Brain microvascular endothelial cell (primary cell): ENCODE data around the gene KCTD19.

Experiments
- DNase-seq: peaks from one replicate; pipeline ENCODE4 v3.0.0-alpha.2; 2020
- H3K27ac ChIP-seq: fragments of 250-450 bp; sonication (Bioruptor Pico); 2 replicates; pipeline ENCODE4 v1.5.1; 2020; ENCODE audit warnings: mild to moderate bottlenecking, moderate library complexity
- H3K27me3 ChIP-seq: fragments of 250-450 bp; sonication (Bioruptor Pico); replicated peaks from 2 replicates; pipeline ENCODE4 v1.5.1; 2020; ENCODE audit warnings: mild to moderate bottlenecking
- H3K36me3 ChIP-seq: fragments of 250-450 bp; sonication (Bioruptor Pico); replicated peaks from 2 replicates; pipeline ENCODE4 v1.5.1; 2020; ENCODE audit warnings: mild to moderate bottlenecking
- H3K4me3 ChIP-seq: 2 replicates; pipeline ENCODE4 v1.5.1; 2011; ENCODE audit warnings: low read depth, mild to moderate bottlenecking, control low read depth, low read length, moderate library complexity
- CTCF ChIP-seq: IDR thresholded peaks from 2 replicates; pipeline ENCODE4 v1.5.1; 2011; ENCODE audit warnings: low read depth, mild to moderate bottlenecking, moderate library complexity, low read length, control low read depth, inconsistent platforms; ENCODE audit errors: missing control alignments
- in situ Hi-C: cut with HindIII; loops from 2 replicates; pipeline ENCODE4 v1.10.0; 2017; ENCODE audit warnings: low sequenced_read_pairs, low pct_ligation_motif_present

The KCTD19 gene

GRCh38 chr16:67329901-67330300 is 3.4 kb upstream of the KCTD19 start:
- in situ Hi-C loops = no loop called here
- DNase-seq = no peak
- H3K27me3 ChIP-seq = peaks cover under 1% of the 10 kb centered on the region
- TF ChIP-seq CTCF = no peak
- no peak overlapping the region for H3K4me3 ChIP-seq
- H3K36me3 ChIP-seq = no peaks in the 10 kb centered on the region
- H3K27ac ChIP-seq = no peak overlapping the region

GRCh38 chr16:67327743-67328142 is 1.2 kb upstream of the KCTD19 start:
- TF ChIP-seq CTCF = no peak
- DNase-seq = no peak
- H3K36me3 ChIP-seq = no peaks in the 10 kb centered on the region
- peaks cover 9% of the 10 kb centered on the region for H3K27me3 ChIP-seq
- in situ Hi-C loops = no loop called here
- H3K4me3 ChIP-seq = no peak overlapping the region
- no peak overlapping the region for H3K27ac ChIP-seq

DNA sequence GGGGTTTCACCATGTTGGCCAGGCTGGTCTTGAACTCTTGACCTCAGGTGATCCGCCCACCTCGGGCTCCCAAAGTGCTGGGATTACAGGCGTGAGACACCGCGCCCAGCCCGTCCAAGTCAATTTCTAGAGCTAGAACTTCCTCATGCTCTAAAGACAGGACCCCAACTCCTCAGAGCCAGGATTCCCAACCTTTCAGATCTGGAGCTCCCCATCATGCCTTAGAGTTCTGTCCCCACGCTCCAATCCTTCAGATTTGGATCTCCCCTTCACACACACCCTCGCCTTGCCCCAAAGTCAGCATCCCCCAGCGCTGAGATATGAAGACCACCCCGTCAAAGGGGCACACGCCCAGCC is 448 bp downstream of the KCTD19 start:
- peak overlapping the region; percentile 45 for H3K4me3 ChIP-seq
- H3K27me3 ChIP-seq = peaks cover 9% of the 10 kb centered on the region
- in situ Hi-C loops = no loop called here
- no peak overlapping the region for H3K27ac ChIP-seq
- no peak for DNase-seq
- no peak for TF ChIP-seq CTCF
- H3K36me3 ChIP-seq = no peaks in the 10 kb centered on the region

DNA sequence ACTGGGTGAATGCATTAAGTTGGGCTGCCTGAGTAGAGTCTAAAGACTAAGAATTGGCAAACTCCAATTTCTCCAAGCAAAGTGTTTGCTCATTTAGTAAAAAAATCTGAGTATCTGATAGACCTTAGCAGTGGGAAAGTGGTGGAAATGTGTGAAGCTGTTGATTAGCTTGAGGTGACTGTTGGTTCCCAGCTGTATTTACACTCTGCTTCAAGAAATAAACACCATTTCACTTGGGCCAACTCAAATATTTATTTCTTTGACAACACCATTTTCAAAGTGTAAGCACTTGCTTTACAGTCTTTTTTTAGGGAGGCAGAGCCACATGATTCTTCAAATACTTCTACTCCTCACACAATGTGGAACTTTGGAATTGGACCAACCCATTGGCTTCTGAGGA is 8.7 kb downstream of the KCTD19 start:
- H3K27ac ChIP-seq = no peak overlapping the region
- TF ChIP-seq CTCF = no peak
- H3K27me3 ChIP-seq = peaks cover 6% of the 10 kb centered on the region
- in situ Hi-C loops = no loop called here
- no peaks in the 10 kb centered on the region for H3K36me3 ChIP-seq
- H3K4me3 ChIP-seq = no peak overlapping the region
- no peak for DNase-seq

DNA sequence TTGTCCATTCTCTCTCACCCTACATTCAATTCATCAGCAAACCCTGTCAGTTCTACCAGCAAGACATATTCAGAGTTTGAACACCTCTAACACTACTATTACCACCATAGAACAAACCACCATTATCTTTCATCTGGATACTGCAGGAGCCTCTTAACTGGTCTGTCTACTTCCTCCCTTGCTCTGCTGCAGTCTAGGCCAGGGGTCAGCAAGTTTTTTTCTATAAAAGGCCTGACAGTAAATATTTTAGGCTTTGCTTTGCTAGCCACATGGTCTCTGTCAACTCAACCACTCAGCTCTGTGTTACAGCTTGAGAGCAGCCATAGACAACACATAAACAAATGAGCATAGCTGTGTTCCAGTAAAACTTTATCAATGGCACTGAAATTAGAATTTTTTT is 13.8 kb downstream of the KCTD19 start:
- no peak for DNase-seq
- Histone ChIP-seq H3K4me3 (no peak overlapping the region), H3K36me3 (no peaks in the 10 kb centered on the region), H3K27ac (peak overlapping the region; percentile 88), H3K27me3 (no peaks in the 10 kb centered on the region)
- no peak for TF ChIP-seq CTCF
- in situ Hi-C loops = no loop called here

DNA sequence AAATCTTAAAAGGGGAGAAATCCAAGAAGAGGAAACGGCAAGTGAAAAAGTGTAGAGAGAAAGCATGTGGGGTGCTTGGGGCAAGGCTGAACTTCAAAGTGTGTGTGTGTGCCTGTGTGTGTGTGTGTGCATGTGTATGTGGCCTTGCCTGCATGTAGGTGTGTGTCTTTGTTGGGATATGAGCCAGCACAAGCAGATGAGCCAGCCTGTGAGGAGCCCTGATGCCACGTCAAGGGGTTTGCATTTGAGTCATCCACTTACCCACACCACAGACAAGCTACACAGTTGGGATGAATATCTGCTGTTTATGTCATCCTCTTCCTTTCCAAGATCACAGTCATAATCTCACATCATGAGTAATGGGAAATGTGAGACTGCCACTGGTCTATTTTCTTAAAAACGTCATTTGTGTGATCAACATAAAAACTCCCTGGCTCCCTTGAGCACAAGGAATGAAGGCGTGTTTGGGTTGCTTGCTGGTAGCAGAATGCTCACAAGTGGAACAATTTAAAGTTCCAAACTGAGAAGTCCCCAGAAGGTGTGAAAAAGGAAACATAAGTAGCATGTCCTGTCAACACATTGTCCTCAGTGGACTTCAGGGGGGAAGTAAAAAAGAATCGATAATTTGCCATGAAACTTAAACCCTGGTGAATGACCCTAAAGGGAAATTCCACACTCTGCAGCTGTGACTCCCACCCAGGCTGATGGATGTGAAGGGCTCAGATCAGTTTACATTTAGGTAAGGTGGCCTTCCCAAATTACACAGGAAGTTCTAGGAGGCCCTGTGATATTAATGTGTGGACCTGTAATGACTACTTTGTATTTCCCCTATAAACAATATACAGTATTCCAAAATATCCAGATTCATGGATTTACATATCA is 14.7 kb downstream of the KCTD19 start:
- Histone ChIP-seq H3K27me3 (no peaks in the 10 kb centered on the region), H3K4me3 (no peak overlapping the region), H3K27ac (peak overlapping the region; percentile 88), H3K36me3 (no peaks in the 10 kb centered on the region)
- in situ Hi-C loops = no loop called here
- DNase-seq = peak; percentile 99
- no peak for TF ChIP-seq CTCF
